ENCODE measurements around the gene NPHP4. TPM values are rescaled to one million over a fixed set of nuclear protein-coding genes. Genes with fewer than 3 reads are reported as not detected.
"Not testable (repeated sequence)": the region's sequence is repeated elsewhere in the genome, so short reads cannot be mapped to it uniquely, and the experiment has no call there.

Gene NPHP4
- total RNA-seq, 2 experiments from 2014 or later = 15.6 to 17.2 TPM

DNA sequence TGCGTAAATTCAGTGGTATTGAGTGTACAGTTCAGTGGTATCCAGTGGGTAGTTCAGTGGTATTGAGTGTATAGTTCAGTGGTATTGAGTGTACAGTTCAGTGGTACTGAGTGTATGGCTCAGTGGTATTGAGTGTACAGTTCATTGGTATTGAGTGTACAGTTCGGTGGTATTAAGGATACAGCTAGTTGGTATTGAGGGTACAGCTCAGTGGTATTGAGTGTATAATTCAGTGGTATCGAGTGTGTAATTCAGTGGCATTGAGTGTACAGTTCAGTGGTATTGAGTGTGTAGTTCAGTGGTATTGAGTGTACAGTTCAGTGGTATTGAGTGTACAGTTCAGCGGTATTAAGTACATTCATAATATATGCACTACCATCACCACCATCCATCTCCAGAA lies 30.0 kb upstream of the NPHP4 start:
- Mint-ChIP-seq H3K4me3 (no peak overlapping the region), H3K4me1 (ENCODE audit: low read depth) (peaks cover 17% of the 10 kb centered on the region), H3K27ac (no peak overlapping the region), H3K36me3 (ENCODE audit: low read depth) (peaks cover 26% of the 10 kb centered on the region), H3K9me3 (ENCODE audit: insufficient read depth) (no peaks in the 10 kb centered on the region), H3K27me3 (ENCODE audit: low read depth) (no peaks in the 10 kb centered on the region)
- ATAC-seq (no peak), DNase-seq (no peak)
- ChIA-PET CTCF (no interaction called here), POLR2A (no interaction called here)

DNA sequence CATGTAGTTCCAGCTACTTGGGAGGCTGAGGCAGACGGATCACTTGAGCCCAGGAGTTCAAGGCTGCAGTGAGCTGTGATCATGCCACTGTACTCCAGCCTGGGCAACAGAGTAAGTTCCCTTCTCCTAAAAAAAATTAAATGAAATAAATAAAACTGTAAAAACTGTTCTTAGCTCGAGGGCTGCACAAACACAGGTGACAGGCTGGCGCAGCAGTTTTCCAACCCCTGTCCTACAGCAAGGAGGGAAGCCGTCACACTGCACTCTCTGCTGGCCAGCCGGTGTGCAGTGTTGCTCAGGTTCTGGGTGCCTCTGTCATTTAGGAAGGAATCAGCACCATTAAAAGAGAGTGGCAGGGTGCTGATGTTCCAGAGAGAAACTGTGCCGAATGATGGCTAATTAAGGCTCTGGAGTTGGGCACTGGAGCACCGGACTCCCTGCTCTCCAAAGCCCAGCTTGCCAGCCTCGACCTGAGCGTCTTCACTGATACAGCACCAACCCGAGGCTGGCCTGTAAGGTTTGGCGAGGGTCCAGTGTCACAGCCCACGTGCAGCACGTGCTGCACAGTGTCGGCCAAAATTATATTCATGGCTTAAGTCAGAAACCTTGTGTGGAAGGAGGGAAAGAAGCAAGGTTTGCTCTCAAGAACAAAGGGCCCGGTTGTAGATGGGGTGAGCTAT lies 27.1 kb upstream of the NPHP4 start:
- ChIA-PET CTCF (no interaction called here), POLR2A (no interaction called here)
- Mint-ChIP-seq H3K27ac (no peak overlapping the region), H3K27me3 (ENCODE audit: low read depth) (no peaks in the 10 kb centered on the region), H3K9me3 (ENCODE audit: insufficient read depth) (no peaks in the 10 kb centered on the region), H3K4me3 (no peak overlapping the region), H3K4me1 (ENCODE audit: low read depth) (no peaks in the 10 kb centered on the region), H3K36me3 (ENCODE audit: low read depth) (peaks cover 30% of the 10 kb centered on the region)
- ATAC-seq (no peak), DNase-seq (no peak)

DNA sequence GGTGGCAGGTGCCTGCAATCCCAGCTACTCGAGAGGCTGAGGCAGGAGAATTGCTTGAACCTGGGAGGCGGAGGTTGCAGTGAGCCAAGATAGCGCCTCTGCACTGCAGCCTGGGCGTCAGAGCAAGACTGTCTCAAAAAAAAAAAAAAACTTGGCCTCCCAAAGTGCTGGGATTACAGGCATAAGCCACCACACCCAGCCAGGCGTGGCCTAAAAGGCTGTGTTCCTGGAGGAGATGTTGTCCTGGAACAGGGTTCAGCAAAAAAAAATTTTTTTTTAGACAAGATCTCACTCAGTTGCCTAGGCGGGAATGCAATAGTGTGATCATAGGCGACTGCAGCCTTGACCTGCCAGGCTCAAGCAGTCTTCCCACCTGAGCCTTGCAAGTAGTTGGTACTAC lies 25.4 kb upstream of the NPHP4 start:
- H3K4me3 Mint-ChIP-seq = not testable (repeated sequence)

DNA sequence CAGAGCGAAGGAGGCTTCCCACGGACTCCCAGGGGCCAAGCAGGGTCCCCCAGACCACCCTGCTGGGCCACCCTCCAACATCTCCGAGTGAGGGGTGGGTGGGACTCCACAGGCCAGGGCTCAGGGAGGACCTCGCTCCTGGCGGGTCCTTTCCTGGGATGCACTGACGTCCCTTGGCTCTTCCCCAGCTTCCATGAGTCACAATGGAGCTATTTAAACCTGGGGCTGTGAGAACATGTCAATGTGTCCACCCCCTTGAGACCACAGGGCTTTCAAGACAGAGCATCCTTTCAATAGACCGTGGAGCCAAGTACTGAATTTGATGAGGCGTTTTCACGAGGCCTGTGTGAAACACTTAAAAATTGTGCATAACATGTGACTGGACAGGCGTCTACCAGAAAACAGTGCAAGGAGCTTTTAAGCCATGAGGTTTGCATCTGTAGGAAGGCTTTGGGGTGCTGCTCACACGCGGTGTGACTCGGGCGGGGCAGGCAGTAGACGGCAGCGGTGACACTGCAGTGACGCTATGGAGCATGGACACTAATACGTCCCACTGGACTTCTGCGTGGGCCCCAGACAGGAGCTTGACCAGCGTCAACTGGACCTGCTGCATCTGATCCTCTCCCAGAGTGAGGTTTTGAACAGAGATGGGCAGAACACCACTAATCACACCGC lies 24.1 kb upstream of the NPHP4 start:
- ATAC-seq = no peak
- Mint-ChIP-seq H3K4me1 (ENCODE audit: low read depth) (peaks cover 4% of the 10 kb centered on the region), H3K4me3 (no peak overlapping the region), H3K9me3 (ENCODE audit: insufficient read depth) (no peaks in the 10 kb centered on the region), H3K27me3 (ENCODE audit: low read depth) (no peaks in the 10 kb centered on the region), H3K27ac (no peak overlapping the region), H3K36me3 (ENCODE audit: low read depth) (peaks cover 28% of the 10 kb centered on the region)
- DNase-seq = no peak
- CTCF ChIA-PET = no interaction called here
- POLR2A ChIA-PET = interaction anchor here (1.0 to 2.4 kb wide), 2 partner anchors 8 to 10 kb away, joined by 3 to 11 read pairs; no protein-coding TSS in a partner anchor

More for the DNA sequence above, 25.4 kb upstream of the NPHP4 start:
- H3K27ac Mint-ChIP-seq; CTCF ChIA-PET; H3K4me1 Mint-ChIP-seq (ENCODE audit: low read depth); H3K27me3 Mint-ChIP-seq (ENCODE audit: low read depth); DNase-seq; H3K9me3 Mint-ChIP-seq (ENCODE audit: insufficient read depth); ATAC-seq: not testable (repeated sequence)
- POLR2A ChIA-PET = interaction anchor here (2.4 kb wide), 1 partner anchor 9 kb away, joined by 11 read pairs; no protein-coding TSS in a partner anchor
- peaks cover 34% of the 10 kb centered on the region for H3K36me3 Mint-ChIP-seq (ENCODE audit: low read depth)

DNA sequence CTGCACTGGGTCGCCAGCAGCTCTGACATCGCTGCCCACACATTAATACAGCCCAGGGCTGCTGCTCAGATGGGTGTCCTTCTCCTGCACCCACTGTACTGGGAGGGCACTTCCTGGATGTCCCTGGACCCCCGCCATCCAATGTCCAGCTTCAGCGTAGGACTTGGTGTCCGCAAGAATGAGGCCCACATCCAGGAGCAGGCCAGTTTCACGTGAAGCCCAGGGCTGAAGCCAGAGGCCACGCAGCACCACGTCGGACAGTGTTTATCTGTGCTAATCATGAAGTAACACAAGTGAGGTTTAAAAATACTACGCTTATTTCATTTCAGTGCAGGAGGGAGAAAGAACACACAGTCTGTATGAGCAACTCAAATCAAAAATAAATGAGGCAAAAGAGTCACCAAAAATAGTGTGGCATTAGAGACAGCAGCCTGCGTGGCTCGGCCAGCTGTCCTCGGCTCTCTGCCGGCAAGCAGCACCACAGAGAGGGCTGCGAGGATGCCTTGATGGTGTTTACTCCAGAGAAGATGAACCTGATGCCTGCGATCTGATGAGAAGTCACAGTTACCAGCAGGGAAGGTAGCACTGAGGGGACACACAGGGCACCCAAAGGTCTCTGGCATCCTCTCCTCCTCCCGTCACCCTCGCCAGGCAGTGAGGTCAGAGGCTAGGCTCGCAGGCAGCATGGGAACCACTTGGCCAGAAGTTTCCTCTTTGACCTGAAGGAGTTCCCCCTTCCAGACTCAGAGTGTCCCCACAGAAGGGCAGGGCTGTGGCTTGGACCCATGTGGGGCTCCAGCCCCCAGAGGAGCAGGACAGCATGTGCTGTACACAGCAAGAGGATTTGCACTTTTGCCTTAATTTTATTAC lies 22.1 kb upstream of the NPHP4 start:
- ATAC-seq (no peak), DNase-seq (no peak)
- Mint-ChIP-seq H3K4me3 (no peak overlapping the region), H3K36me3 (ENCODE audit: low read depth) (peaks cover 19% of the 10 kb centered on the region), H3K27me3 (ENCODE audit: low read depth) (no peaks in the 10 kb centered on the region), H3K4me1 (ENCODE audit: low read depth) (peaks cover 14% of the 10 kb centered on the region), H3K27ac (no peak overlapping the region), H3K9me3 (ENCODE audit: insufficient read depth) (no peaks in the 10 kb centered on the region)
- POLR2A ChIA-PET = interaction anchor here (1.4 kb wide), 1 partner anchor 11 kb away, joined by 6 read pairs; no protein-coding TSS in a partner anchor
- CTCF ChIA-PET = no interaction called here

DNA sequence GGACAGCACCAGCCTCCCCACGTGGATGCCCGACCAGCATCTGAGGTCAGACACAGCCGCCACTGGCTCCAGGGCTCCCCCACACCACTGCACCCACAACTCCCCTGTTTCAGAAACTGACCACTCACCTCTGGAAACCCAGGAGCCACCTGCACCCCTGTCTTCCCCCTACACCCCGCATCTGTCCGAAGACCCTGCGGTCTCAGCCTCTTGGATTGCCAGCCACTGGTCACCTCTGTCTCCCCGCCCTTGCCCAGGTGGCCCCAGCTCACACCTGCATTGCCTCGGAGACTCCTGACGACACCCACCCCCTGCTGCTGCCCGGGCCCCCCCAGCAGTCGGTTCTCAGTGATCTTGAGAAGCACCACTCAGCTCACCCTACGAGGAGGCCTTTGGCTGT lies 21.3 kb upstream of the NPHP4 start:
- ChIA-PET CTCF (no interaction called here), POLR2A (interaction anchor here (1.4 kb wide), 1 partner anchor 12 kb away, joined by 6 read pairs; no protein-coding TSS in a partner anchor)
- no peaks in the 10 kb centered on the region for H3K9me3 Mint-ChIP-seq (ENCODE audit: insufficient read depth)
- peaks cover 19% of the 10 kb centered on the region for H3K36me3 Mint-ChIP-seq (ENCODE audit: low read depth)
- DNase-seq (no peak), ATAC-seq (no peak)
- peaks cover 15% of the 10 kb centered on the region for H3K4me1 Mint-ChIP-seq (ENCODE audit: low read depth)
- peak overlapping the region; percentile 43 for H3K27ac Mint-ChIP-seq
- no peak overlapping the region for H3K4me3 Mint-ChIP-seq
- H3K27me3 Mint-ChIP-seq (ENCODE audit: low read depth) = no peaks in the 10 kb centered on the region

DNA sequence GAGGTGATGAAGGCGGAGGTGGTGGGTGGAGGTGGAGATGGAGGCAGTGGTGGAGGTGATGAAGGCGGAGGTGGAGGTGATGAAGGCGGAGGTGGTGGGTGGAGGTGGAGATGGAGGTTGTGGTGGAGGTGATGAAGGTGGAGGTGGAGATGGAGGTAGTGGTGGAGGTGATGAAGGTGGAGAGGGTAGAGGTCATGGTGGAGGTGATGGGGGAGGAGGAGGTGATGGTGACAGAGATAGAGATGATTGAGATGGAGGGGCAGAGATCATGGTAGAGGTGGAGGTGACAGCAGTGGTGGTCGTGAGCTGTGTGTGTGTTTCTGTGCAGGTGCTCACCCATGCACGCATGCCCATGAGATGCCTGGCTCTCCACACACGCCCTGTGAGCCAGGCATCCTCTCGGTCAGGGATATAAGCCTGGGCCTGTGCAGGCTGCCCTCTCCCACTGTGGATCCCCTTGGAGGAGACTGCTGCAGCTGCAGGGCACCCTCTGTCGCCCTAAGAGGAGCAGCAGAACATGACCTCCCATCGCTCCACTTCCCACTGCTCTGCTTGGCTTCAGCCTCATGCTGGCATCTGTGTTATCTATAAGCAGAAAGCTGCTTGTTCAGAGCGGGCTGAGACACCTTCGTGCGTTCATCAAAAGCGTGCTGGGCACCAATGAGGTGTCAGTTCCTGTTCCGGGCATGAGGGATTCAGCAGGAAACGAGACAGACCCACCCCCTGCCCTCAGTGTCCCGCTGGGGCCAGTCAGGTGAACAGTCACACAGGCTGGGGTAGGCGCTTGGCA lies 20.5 kb upstream of the NPHP4 start:
- CTCF ChIA-PET = no interaction called here
- no peak for ATAC-seq
- no peak for DNase-seq
- no peaks in the 10 kb centered on the region for H3K9me3 Mint-ChIP-seq (ENCODE audit: insufficient read depth)
- POLR2A ChIA-PET = interaction anchor here (1.4 kb wide), 1 partner anchor 12 kb away, joined by 6 read pairs; no protein-coding TSS in a partner anchor
- H3K4me3 Mint-ChIP-seq = no peak overlapping the region
- H3K27ac Mint-ChIP-seq = no peak overlapping the region
- H3K36me3 Mint-ChIP-seq (ENCODE audit: low read depth) = peaks cover 19% of the 10 kb centered on the region
- no peaks in the 10 kb centered on the region for H3K27me3 Mint-ChIP-seq (ENCODE audit: low read depth)
- peaks cover 15% of the 10 kb centered on the region for H3K4me1 Mint-ChIP-seq (ENCODE audit: low read depth)

DNA sequence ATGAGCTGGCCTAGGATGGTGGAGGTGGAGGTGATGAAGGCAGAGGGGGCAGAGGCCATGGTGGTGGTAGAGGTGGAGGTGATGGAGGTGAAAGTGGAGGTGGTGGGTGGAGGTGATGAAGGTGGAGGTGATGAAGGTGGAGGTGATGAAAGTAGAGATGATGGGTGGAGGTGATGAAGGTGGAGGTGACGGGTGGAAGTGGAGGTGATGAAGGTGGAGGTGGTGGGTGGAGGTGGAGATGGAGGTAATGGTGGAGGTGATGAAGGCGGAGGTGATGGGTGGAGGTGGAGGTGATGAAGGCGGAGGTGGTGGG lies 19.7 kb upstream of the NPHP4 start:
- no peak for DNase-seq
- no peak for ATAC-seq
- H3K36me3 Mint-ChIP-seq (ENCODE audit: low read depth) = peaks cover 18% of the 10 kb centered on the region
- no peak overlapping the region for H3K27ac Mint-ChIP-seq
- no peak overlapping the region for H3K4me3 Mint-ChIP-seq
- peaks cover 23% of the 10 kb centered on the region for H3K4me1 Mint-ChIP-seq (ENCODE audit: low read depth)
- CTCF ChIA-PET = no interaction called here
- H3K9me3 Mint-ChIP-seq (ENCODE audit: insufficient read depth) = no peaks in the 10 kb centered on the region
- POLR2A ChIA-PET = no interaction called here
- no peaks in the 10 kb centered on the region for H3K27me3 Mint-ChIP-seq (ENCODE audit: low read depth)

DNA sequence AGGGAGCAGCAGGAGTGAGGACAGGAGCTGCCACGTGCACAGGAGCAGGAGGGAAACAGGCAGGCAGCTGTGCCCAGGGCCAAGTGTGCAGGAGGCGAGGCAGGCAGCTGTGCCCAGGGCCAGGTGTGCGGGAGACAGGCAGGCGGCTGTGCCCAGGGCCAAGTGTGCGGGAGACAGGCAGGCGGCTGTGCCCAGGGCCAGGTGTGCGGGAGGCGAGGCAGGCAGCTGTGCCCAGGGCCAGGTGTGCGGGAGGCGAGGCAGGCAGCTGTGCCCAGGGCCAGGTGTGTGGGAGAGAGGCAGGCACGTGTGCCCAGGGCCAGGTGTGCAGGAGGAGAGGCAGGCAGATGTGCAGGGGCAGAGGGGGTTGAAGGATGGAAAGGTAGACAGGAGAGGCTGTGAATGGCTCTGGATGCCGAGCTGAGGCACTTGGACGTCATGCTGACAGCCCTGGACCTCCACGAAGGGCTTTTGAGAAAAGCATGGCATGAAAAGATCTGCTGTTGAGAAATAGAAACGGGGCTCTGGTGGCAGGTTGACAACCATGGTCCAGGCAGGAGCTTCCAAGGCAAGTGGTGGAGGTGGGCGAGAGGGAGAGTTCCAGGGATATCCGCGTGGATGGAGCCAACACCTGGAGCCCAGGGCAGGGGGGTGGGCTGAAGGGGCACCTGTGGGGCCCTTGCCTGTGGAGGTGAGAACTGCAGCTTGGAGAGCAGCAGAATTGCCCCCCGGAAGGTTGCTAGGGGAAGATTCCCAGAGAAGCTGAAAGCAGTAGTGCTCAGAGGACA lies 19.1 kb upstream of the NPHP4 start:
- H3K36me3 Mint-ChIP-seq (ENCODE audit: low read depth) = peaks cover 14% of the 10 kb centered on the region
- H3K4me1 Mint-ChIP-seq (ENCODE audit: low read depth) = peaks cover 27% of the 10 kb centered on the region
- DNase-seq (no peak), ATAC-seq (no peak)
- no peaks in the 10 kb centered on the region for H3K27me3 Mint-ChIP-seq (ENCODE audit: low read depth)
- no peak overlapping the region for H3K27ac Mint-ChIP-seq
- H3K4me3 Mint-ChIP-seq = no peak overlapping the region
- POLR2A ChIA-PET = interaction anchor here (1.6 kb wide), 1 partner anchor 14 kb away, joined by 4 read pairs; no protein-coding TSS in a partner anchor
- CTCF ChIA-PET = no interaction called here
- H3K9me3 Mint-ChIP-seq (ENCODE audit: insufficient read depth) = no peaks in the 10 kb centered on the region

DNA sequence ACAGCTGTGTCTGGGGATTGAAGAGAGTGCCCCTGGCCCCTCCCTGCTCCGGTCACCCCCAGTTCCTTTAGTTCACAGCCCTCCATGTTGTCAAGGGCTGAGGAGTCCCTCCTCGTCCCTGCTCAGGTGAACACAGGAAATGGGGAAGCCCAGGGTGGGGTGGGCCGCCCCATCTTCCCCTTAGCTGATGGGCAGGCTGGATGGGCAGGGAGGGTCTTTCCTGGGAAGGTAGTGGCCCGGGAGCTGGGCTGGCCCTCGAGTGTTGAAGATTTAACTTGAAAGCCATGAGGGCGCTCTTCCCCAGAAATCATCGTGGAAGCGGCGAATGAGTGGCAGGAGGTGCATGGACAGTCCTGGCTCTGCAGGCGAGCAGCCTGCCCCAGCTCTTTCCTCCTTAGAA lies 18.3 kb upstream of the NPHP4 start:
- ChIA-PET POLR2A (interaction anchor here (1.6 kb wide), 1 partner anchor 15 kb away, joined by 4 read pairs; no protein-coding TSS in a partner anchor), CTCF (no interaction called here)
- DNase-seq (no peak), ATAC-seq (no peak)
- Mint-ChIP-seq H3K36me3 (ENCODE audit: low read depth) (peaks cover 13% of the 10 kb centered on the region), H3K27me3 (ENCODE audit: low read depth) (no peaks in the 10 kb centered on the region), H3K9me3 (ENCODE audit: insufficient read depth) (no peaks in the 10 kb centered on the region), H3K4me3 (no peak overlapping the region), H3K27ac (no peak overlapping the region), H3K4me1 (ENCODE audit: low read depth) (peaks cover 27% of the 10 kb centered on the region)

Data from activated CD8-positive, alpha-beta T cell treated with anti-CD3 and anti-CD28 coated beads, Interleukin-2, amount 10 ng/mL, durations not matched to agents 7 days and 5 days (primary cell).